Dendritic cell treated with granulocyte-macrophage colony-stimulating factor and Interleukin-4, amounts not matched to agents 40 ng/mL and 50 ng/mL, for 4 days (primary cell): ENCODE results near the gene OR1J1.

ENCODE experiments used
- H3K27ac Mint-ChIP-seq: one replicate; pipeline ENCODE4 v1.8.0; 2022; ENCODE audit warnings: mild to moderate bottlenecking, mixed read lengths
- H3K27me3 Mint-ChIP-seq: one replicate; pipeline ENCODE4 v1.8.0; 2022; ENCODE audit warnings: mild to moderate bottlenecking, mixed read lengths
- H3K36me3 Mint-ChIP-seq: one replicate; pipeline ENCODE4 v1.8.0; 2022; ENCODE audit warnings: low read depth, mixed read lengths
- H3K4me1 Mint-ChIP-seq: one replicate; pipeline ENCODE4 v1.8.0; 2022; ENCODE audit warnings: low read depth, mixed read lengths
- H3K4me3 Mint-ChIP-seq: one replicate; pipeline ENCODE4 v1.8.0; 2022; ENCODE audit warnings: mild to moderate bottlenecking, moderate library complexity, mixed read lengths
- H3K9me3 Mint-ChIP-seq: one replicate; pipeline ENCODE4 v1.8.0; 2022; ENCODE audit warnings: mixed read lengths
- intact Hi-C: fragments of 100-400 bp; cut with micrococcal nuclease; formaldehyde crosslinking; loops from one replicate; pipeline ENCODE4 v1.15.0; 2022

OR1J1 gene, protein sequence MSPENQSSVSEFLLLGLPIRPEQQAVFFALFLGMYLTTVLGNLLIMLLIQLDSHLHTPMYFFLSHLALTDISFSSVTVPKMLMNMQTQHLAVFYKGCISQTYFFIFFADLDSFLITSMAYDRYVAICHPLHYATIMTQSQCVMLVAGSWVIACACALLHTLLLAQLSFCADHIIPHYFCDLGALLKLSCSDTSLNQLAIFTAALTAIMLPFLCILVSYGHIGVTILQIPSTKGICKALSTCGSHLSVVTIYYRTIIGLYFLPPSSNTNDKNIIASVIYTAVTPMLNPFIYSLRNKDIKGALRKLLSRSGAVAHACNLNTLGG

DNA sequence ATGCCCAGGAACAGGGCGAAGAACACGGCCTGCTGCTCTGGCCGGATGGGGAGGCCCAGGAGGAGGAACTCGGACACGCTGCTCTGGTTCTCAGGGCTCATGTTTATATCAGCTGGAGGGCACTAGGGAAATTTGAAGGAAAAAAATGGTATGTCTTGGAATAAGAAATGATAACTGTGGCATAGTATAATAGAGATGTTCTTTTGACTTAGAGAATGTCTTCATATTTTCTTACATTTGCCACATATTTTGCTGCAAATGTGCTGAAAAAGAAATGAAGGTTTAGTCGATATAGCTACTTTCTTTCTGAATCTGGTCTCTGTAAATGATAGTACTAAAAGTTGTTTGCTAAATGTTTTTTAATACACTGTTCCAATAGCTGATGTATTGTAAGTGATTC lies at the start of gene OR1J1:
TSS of gene OR1J1 (minus strand) at position 101 of the 400 bp plus-strand sequence. CDS start at position 101, 0 bp downstream.
- Mint-ChIP-seq H3K4me1 (no peaks in the 10 kb centered on the region), H3K4me3 (no peak within 1 kb of the TSS), H3K27me3 (peaks cover 8% of the 10 kb centered on the region), H3K27ac (no peak within 1 kb of the TSS), H3K9me3 (no peaks in the 10 kb centered on the region), H3K36me3 (no peaks in the 10 kb centered on the region)
- intact Hi-C loops: no loop called here

DNA sequence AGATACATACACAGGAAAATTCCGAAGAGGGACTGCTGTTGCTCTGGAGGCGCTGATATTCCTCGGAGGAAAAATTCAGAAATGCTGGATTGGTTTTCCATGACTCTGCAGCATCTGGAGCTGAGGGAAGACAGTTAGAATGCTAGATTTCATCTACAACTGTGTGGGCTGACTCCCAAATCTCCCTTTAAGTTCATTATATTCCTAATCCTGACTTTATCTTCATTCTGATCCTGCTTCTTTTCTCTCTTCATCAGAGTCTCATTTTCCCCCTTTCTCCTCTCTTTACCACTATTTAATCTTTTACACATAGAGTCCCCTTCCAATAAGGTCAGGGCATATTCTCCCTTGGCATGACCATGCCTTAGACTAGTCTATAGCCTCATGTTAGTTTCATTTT lies 49.5 kb upstream of the OR1J1 start, which contains the start of gene OR1N1:
TSS of gene OR1N1 (minus strand) at position 101 of the 400 bp plus-strand sequence. CDS start at position 101, 0 bp downstream.
- H3K9me3 Mint-ChIP-seq: no peaks in the 10 kb centered on the region
- intact Hi-C loops: no loop called here
- no peaks in the 10 kb centered on the region for H3K36me3 Mint-ChIP-seq
- H3K4me3 Mint-ChIP-seq: no peak within 1 kb of the TSS
- no peaks in the 10 kb centered on the region for H3K27me3 Mint-ChIP-seq
- H3K27ac Mint-ChIP-seq: no peak within 1 kb of the TSS
- H3K4me1 Mint-ChIP-seq: no peaks in the 10 kb centered on the region

DNA sequence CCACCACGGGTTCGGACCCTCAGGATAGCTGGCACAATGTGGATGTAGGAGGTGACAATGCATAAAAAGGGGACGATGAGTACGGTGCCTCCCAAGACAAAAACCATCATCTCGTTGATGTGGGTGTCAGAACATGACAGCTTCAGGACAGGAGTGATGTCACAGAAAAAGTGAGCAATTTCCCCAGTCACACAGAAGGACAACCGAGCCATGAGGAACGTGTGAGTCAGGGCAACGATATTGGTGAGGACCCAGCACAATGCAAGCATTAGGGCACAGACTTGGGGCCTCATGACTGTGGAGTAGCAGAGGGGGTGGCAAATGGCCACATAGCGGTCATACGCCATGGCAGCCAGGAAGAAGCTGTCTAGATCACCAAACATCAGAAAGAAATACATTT lies 48.9 kb upstream of the OR1J1 start:
- H3K36me3 Mint-ChIP-seq: no peaks in the 10 kb centered on the region
- H3K9me3 Mint-ChIP-seq: no peaks in the 10 kb centered on the region
- no peak overlapping the region for H3K4me3 Mint-ChIP-seq
- intact Hi-C loops: no loop called here
- H3K4me1 Mint-ChIP-seq: no peaks in the 10 kb centered on the region
- H3K27me3 Mint-ChIP-seq: no peaks in the 10 kb centered on the region
- no peak overlapping the region for H3K27ac Mint-ChIP-seq

- no peaks in the 10 kb centered on the region for H3K4me1 Mint-ChIP-seq
- H3K27me3 Mint-ChIP-seq: no peaks in the 10 kb centered on the region
- H3K36me3 Mint-ChIP-seq: no peaks in the 10 kb centered on the region
- H3K27ac Mint-ChIP-seq: no peak overlapping the region
- intact Hi-C loops: no loop called here
- H3K4me3 Mint-ChIP-seq: no peak overlapping the region
- no peaks in the 10 kb centered on the region for H3K9me3 Mint-ChIP-seq
Measured at GRCh38 chr9:122519376-122519775, 41.6 kb upstream of the OR1J1 start.

DNA sequence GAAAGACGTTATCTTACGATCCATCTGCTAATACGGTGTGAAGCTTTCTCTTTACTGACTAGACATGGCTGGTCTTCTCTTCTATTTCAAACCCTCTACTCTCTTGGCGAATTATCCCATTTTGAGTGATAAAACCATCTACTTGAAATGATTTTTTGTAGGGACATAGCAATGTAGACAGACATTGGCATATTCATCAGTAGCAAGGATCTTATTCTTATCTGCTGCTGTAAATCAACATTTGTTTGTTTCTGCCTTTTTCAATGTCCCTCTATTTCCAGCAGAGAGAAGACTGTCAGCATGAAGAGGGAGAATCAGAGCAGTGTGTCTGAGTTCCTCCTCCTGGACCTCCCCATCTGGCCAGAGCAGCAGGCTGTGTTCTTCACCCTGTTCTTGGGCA lies 41.1 kb upstream of the OR1J1 start, which contains the start of gene OR1J4:
TSS of gene OR1J4 (plus strand) at position 301 of the 400 bp plus-strand sequence. CDS start at position 301, 0 bp downstream.
- H3K36me3 Mint-ChIP-seq: no peaks in the 10 kb centered on the region
- no peaks in the 10 kb centered on the region for H3K9me3 Mint-ChIP-seq
- no peaks in the 10 kb centered on the region for H3K4me1 Mint-ChIP-seq
- H3K27ac Mint-ChIP-seq: no peak within 1 kb of the TSS
- intact Hi-C loops: no loop called here
- H3K4me3 Mint-ChIP-seq: no peak within 1 kb of the TSS
- no peaks in the 10 kb centered on the region for H3K27me3 Mint-ChIP-seq

DNA sequence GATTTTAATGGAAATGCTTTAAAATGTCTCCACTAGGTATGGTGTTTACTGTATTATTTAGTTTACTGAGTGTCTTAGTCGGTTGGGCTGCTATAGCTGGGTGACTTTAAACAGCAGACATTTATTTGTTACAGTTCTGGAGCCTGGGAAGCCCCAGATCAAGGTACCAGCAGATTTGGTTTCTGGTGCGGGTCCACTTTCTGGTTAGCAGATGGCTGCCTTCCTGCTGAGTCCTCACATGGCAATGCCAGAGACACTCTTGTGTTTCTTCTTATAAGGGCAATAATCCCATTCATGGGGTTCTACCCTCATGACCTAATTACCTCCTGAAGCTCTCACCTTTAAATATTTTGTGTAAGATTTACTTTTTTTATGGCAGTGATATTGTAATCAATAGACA lies 40.5 kb upstream of the OR1J1 start:
- intact Hi-C loops: no loop called here
- H3K27me3 Mint-ChIP-seq: no peaks in the 10 kb centered on the region
- no peaks in the 10 kb centered on the region for H3K4me1 Mint-ChIP-seq
- H3K4me3 Mint-ChIP-seq: no peak overlapping the region
- no peaks in the 10 kb centered on the region for H3K9me3 Mint-ChIP-seq
- H3K27ac Mint-ChIP-seq: no peak overlapping the region
- H3K36me3 Mint-ChIP-seq: no peaks in the 10 kb centered on the region

DNA sequence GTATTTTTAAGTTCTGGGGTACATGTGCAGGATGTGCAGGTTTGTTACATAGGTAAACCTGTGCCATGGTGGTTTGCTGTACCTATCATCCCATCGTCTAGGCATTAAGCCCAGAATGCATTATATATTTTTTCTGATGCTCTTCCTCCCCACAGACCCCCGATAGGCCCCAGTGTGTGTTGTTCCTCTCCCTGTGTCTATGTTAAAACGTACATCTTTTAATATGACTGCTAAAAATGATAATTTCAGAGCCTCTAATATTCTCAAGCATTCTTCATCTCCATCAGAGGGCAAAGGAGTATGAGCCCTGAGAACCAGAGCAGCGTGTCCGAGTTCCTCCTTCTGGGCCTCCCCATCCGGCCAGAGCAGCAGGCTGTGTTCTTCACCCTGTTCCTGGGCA lies 32.8 kb upstream of the OR1J1 start, which contains the start of gene OR1J2:
TSS of gene OR1J2 (plus strand) at position 301 of the 400 bp plus-strand sequence. CDS start at position 301, 0 bp downstream.
- intact Hi-C loops: no loop called here
- no peaks in the 10 kb centered on the region for H3K4me1 Mint-ChIP-seq
- H3K9me3 Mint-ChIP-seq: no peaks in the 10 kb centered on the region
- no peak within 1 kb of the TSS for H3K27ac Mint-ChIP-seq
- H3K4me3 Mint-ChIP-seq: no peak within 1 kb of the TSS
- H3K27me3 Mint-ChIP-seq: peaks cover 14% of the 10 kb centered on the region
- no peaks in the 10 kb centered on the region for H3K36me3 Mint-ChIP-seq

DNA sequence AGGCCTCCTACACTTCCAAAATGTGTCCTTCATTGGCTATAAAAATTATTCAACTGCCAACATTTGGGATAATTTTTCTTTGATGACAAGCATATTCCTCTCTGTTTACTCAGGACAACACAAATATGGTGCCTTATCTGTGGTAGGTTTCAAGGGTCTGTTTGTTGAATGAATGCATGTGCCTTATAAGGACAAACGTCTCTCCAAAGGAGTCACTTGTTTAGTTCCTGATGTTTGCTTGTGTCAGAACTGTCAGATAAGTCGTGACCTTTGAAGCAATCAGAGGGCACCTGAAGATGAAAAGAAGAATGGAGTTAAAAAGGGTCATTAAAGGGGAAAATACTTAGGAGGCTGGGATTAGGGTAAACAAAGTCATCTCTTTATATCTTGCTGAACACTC lies 29.2 kb upstream of the OR1J1 start:
- Mint-ChIP-seq H3K27me3 (peaks cover 14% of the 10 kb centered on the region), H3K4me3 (no peak overlapping the region), H3K4me1 (no peaks in the 10 kb centered on the region), H3K27ac (no peak overlapping the region), H3K36me3 (no peaks in the 10 kb centered on the region), H3K9me3 (no peaks in the 10 kb centered on the region)
- intact Hi-C loops: no loop called here

GRCh38 chr9:122498883-122499288 lies 21.2 kb upstream of the OR1J1 start:
- H3K27me3 Mint-ChIP-seq: peaks cover 2% of the 10 kb centered on the region
- intact Hi-C loops: no loop called here
- no peak overlapping the region for H3K27ac Mint-ChIP-seq
- H3K4me1 Mint-ChIP-seq: no peaks in the 10 kb centered on the region
- no peaks in the 10 kb centered on the region for H3K36me3 Mint-ChIP-seq
- no peaks in the 10 kb centered on the region for H3K9me3 Mint-ChIP-seq
- no peak overlapping the region for H3K4me3 Mint-ChIP-seq

DNA sequence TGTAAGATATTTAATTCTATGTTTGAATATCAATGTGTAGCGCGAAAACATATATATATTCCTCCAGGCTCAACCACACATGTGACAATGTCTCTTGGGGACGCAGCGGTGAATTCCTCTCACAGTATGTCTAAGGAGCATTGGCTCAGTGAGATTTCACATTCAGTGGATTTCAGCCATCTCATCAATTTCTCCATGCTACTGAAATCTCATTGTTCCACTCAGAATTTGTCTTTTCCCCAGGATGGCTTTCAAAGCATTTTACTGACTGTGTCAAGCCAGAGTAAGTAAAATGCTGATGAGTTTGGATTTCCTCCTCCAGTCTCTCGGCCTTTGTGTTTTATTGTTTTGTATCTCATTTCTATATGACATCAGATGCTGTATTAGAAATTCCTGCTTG lies 1.3 kb upstream of the OR1J1 start:
- H3K36me3 Mint-ChIP-seq: no peaks in the 10 kb centered on the region
- no peaks in the 10 kb centered on the region for H3K4me1 Mint-ChIP-seq
- no peaks in the 10 kb centered on the region for H3K9me3 Mint-ChIP-seq
- intact Hi-C loops: no loop called here
- H3K4me3 Mint-ChIP-seq: no peak overlapping the region
- no peak overlapping the region for H3K27ac Mint-ChIP-seq
- peaks cover 8% of the 10 kb centered on the region for H3K27me3 Mint-ChIP-seq

- intact Hi-C loops: no loop called here
- peaks cover 8% of the 10 kb centered on the region for H3K27me3 Mint-ChIP-seq
Measured at GRCh38 chr9:122477346-122477745, 380 bp downstream of the OR1J1 start.

DNA sequence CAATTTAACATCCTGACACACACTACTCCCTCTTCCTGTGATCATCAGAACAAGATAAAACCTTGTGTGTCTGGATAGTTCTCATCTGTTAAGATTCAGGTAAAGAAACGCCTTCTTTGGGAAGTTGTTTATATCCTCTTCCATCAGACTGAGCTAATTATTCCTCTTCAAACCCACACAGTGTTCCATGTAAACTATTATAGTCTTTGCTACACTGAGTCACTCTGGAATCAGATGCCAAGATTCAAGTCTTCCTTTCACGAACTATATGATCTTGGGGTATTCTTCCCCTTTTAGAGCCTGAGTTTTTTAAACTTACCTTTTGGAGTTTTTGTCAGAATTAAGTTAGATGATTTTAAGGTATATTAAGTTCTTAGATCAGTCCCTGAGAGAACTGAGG lies 2.0 kb downstream of the OR1J1 start:
- no peaks in the 10 kb centered on the region for H3K4me1 Mint-ChIP-seq
- intact Hi-C loops: no loop called here
- H3K9me3 Mint-ChIP-seq: no peaks in the 10 kb centered on the region
- H3K27me3 Mint-ChIP-seq: peaks cover 7% of the 10 kb centered on the region
- no peak overlapping the region for H3K4me3 Mint-ChIP-seq
- no peak overlapping the region for H3K27ac Mint-ChIP-seq
- H3K36me3 Mint-ChIP-seq: no peaks in the 10 kb centered on the region

More at GRCh38 chr9:122477346-122477745, 380 bp downstream of the OR1J1 start:
- no peaks in the 10 kb centered on the region for H3K4me1 Mint-ChIP-seq
- no peaks in the 10 kb centered on the region for H3K9me3 Mint-ChIP-seq
- no peaks in the 10 kb centered on the region for H3K36me3 Mint-ChIP-seq
- no peak overlapping the region for H3K27ac Mint-ChIP-seq
- H3K4me3 Mint-ChIP-seq: no peak overlapping the region

DNA sequence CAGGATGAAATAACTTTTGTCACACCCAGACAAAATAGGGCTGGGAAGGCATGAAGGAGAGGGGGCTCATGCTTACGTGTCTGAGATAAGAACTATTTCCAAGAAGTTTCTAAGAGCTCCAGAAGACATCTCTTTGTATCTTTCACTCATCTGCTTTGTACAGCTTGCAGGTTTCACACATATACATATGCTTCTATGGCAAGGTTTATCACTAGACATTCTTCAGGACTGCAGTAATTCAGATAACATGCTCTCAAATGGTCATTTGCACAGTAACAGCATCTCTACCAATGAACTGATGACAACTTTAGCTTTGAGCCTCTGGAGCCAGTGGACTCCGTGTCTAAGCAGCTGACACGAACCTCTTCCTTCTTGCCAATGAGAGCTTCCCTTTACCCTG lies 3.2 kb downstream of the OR1J1 start:
- no peaks in the 10 kb centered on the region for H3K4me1 Mint-ChIP-seq
- H3K36me3 Mint-ChIP-seq: no peaks in the 10 kb centered on the region
- H3K4me3 Mint-ChIP-seq: no peak overlapping the region
- H3K27me3 Mint-ChIP-seq: peaks cover 7% of the 10 kb centered on the region
- H3K27ac Mint-ChIP-seq: no peak overlapping the region
- intact Hi-C loops: no loop called here
- no peaks in the 10 kb centered on the region for H3K9me3 Mint-ChIP-seq

DNA sequence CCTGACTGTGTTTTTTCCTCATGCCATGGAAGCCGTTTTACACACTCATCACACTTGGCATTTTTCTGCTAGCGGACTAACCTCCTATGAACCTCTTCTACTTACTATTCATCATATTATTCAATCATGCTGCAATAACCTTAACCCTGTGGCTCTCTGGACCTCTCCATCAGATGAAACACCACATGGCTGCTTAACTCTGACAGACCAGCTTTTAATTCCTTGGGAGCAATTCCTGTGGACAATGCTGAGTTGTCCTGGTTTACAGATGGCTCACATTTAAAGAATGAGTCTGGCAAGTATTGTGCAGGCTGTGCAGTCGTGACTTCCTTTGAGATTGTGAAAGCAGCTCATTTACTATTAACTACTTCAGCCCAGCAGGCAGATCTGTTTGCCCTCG lies 9.0 kb downstream of the OR1J1 start:
- no peak overlapping the region for H3K4me3 Mint-ChIP-seq
- intact Hi-C loops: no loop called here
- no peak overlapping the region for H3K27ac Mint-ChIP-seq
- H3K9me3 Mint-ChIP-seq: no peaks in the 10 kb centered on the region
- H3K36me3 Mint-ChIP-seq: no peaks in the 10 kb centered on the region
- H3K4me1 Mint-ChIP-seq: peaks cover 5% of the 10 kb centered on the region
- H3K27me3 Mint-ChIP-seq: peaks cover 19% of the 10 kb centered on the region

DNA sequence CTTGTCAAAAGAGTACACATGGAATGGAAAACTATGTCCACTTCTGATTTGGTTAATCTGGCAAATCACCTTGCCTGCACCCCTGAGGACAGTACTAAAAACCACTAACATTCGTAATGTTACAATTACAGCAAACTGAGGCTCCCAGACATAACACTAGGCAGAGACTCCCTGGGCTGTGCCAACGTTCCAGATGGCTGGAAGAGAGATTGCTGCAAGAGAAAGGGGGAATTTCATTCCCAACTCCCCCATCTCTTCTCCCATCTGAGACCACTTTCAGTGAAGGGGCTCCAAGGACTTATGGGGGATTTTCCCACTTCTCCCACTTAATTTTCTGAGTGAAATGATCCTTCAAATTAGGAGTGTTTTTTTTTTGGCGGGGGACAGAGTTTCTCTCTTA lies 11.3 kb downstream of the OR1J1 start:
- Mint-ChIP-seq H3K4me1 (peaks cover 5% of the 10 kb centered on the region), H3K36me3 (no peaks in the 10 kb centered on the region), H3K27ac (no peak overlapping the region), H3K27me3 (peaks cover 33% of the 10 kb centered on the region), H3K4me3 (no peak overlapping the region), H3K9me3 (no peaks in the 10 kb centered on the region)
- intact Hi-C loops: no loop called here
